Epithelial cell of esophagus (primary cell): Measurements from ENCODE around the gene NTM.

Experiments used
- DNase-seq: peaks from one replicate; pipeline ENCODE4 v3.0.0; 2010; ENCODE audit warnings: low read depth
- H3K4me3 ChIP-seq: 2 replicates; pipeline ENCODE4 v1.5.1; 2011; ENCODE audit warnings: mild to moderate bottlenecking, low read length, control low read depth
- CTCF ChIP-seq: IDR thresholded peaks from 2 replicates; pipeline ENCODE4 v1.5.1; 2011; ENCODE audit warnings: low read depth, mild to moderate bottlenecking, low read length, control low read depth, inconsistent platforms; ENCODE audit not compliant: insufficient read depth; ENCODE audit errors: missing control alignments

The NTM gene

GRCh38 chr11:131404010-131404409 lies 33.6 kb downstream of the NTM start:
- no peak overlapping the region for H3K4me3 ChIP-seq
- no peak for DNase-seq
- no peak for TF ChIP-seq CTCF

- peak; percentile 68 for DNase-seq
- H3K4me3 ChIP-seq = no peak overlapping the region
- TF ChIP-seq CTCF = peak; percentile 81
Measured at GRCh38 chr11:131408025-131408640, 37.7 kb downstream of the NTM start.

- no peak for DNase-seq
- H3K4me3 ChIP-seq = no peak overlapping the region
- TF ChIP-seq CTCF = no peak
Measured at GRCh38 chr11:131409345-131409744, 38.9 kb downstream of the NTM start.

- TF ChIP-seq CTCF = no peak
- no peak for DNase-seq
Measured at GRCh38 chr11:131411636-131412035, 41.2 kb downstream of the NTM start.

GRCh38 chr11:131412061-131412460 lies 41.6 kb downstream of the NTM start:
- no peak for TF ChIP-seq CTCF
- no peak overlapping the region for H3K4me3 ChIP-seq
- DNase-seq = peak; percentile 54

More at GRCh38 chr11:131411636-131412035, 41.2 kb downstream of the NTM start:
- H3K4me3 ChIP-seq = no peak overlapping the region

GRCh38 chr11:131413217-131413616 lies 42.8 kb downstream of the NTM start:
- DNase-seq = no peak
- no peak overlapping the region for H3K4me3 ChIP-seq
- no peak for TF ChIP-seq CTCF

- no peak for DNase-seq
- no peak for TF ChIP-seq CTCF
Measured at GRCh38 chr11:131418189-131418588, 47.8 kb downstream of the NTM start.

More at GRCh38 chr11:131418189-131418588, 47.8 kb downstream of the NTM start:
- H3K4me3 ChIP-seq = no peak overlapping the region
